ENCODE data around the gene PRKCQ.
"Not testable (repeated sequence)": the region's sequence is repeated elsewhere in the genome, so short reads cannot be mapped to it uniquely, and the experiment has no call there.

The PRKCQ gene

GRCh38 chr10:6583447-6583846 is 3.4 kb upstream of the PRKCQ start:
- Histone ChIP-seq H3K4me3 (ENCODE audit: insufficient read depth, low read length, poor library complexity, severe bottlenecking) (no peak overlapping the region), H3K79me2 (ENCODE audit: insufficient read depth, low read length) (no peaks in the 10 kb centered on the region), H4K20me1 (ENCODE audit: low read depth, low read length) (no peaks in the 10 kb centered on the region), H3K9me2 (replicated peaks; ENCODE audit: insufficient read depth, low read length) (no peaks in the 10 kb centered on the region), H3K27ac (ENCODE audit: low read depth, low read length) (no peak overlapping the region), H3K9ac (ENCODE audit: low read length) (no peak overlapping the region), H2AFZ (ENCODE audit: low read depth, low read length, severe bottlenecking) (no peak overlapping the region), H3K27me3 (ENCODE audit: low read length) (no peaks in the 10 kb centered on the region), H3F3A (ENCODE audit: insufficient read depth) (no peaks in the 10 kb centered on the region), H3K36me3 (ENCODE audit: low read length) (no peaks in the 10 kb centered on the region), H3K4me2 (ENCODE audit: low read depth, low read length, poor library complexity, severe bottlenecking) (no peak overlapping the region), H3K9me3 (ENCODE audit: insufficient read depth, low read length) (no peaks in the 10 kb centered on the region)
- no peak for TF ChIP-seq EZH2phosphoT487 (conservative IDR thresholded peaks at IDR 0.05; ENCODE audit: low read length)
- TF ChIP-seq, protein P1, sequence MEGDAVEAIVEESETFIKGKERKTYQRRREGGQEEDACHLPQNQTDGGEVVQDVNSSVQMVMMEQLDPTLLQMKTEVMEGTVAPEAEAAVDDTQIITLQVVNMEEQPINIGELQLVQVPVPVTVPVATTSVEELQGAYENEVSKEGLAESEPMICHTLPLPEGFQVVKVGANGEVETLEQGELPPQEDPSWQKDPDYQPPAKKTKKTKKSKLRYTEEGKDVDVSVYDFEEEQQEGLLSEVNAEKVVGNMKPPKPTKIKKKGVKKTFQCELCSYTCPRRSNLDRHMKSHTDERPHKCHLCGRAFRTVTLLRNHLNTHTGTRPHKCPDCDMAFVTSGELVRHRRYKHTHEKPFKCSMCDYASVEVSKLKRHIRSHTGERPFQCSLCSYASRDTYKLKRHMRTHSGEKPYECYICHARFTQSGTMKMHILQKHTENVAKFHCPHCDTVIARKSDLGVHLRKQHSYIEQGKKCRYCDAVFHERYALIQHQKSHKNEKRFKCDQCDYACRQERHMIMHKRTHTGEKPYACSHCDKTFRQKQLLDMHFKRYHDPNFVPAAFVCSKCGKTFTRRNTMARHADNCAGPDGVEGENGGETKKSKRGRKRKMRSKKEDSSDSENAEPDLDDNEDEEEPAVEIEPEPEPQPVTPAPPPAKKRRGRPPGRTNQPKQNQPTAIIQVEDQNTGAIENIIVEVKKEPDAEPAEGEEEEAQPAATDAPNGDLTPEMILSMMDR (IDR thresholded peaks at IDR 0.05; ENCODE audit: insufficient read depth, low read length, poor library complexity, severe bottlenecking), result no peak

DNA sequence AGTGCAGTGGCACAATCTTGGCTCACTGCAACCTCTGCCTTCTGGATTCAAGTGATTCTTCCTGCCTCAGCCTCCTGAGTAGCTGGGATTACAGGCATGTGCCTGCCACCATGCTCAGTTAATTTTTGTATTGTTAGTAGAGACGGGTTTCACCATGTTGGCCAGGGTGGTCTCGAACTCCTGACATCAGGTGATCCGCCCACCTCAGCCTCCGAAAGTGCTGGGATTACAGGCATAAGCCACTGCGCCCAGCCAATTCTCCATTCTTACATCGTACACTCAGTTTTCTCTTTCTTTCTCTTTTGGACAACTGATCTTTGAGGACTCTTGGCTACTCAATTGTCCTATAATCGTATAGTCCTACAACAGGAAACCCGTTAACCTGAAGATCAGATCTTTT is 2.8 kb upstream of the PRKCQ start:
- H4K20me1 ChIP-seq (ENCODE audit: low read depth, low read length); H2AFZ ChIP-seq (ENCODE audit: low read depth, low read length, severe bottlenecking); H3K9ac ChIP-seq (ENCODE audit: low read length); H3F3A ChIP-seq (ENCODE audit: insufficient read depth); H3K9me3 ChIP-seq (ENCODE audit: insufficient read depth, low read length); H3K27me3 ChIP-seq (ENCODE audit: low read length); H3K36me3 ChIP-seq (ENCODE audit: low read length); H3K4me3 ChIP-seq (ENCODE audit: insufficient read depth, low read length, poor library complexity, severe bottlenecking); H3K4me2 ChIP-seq (ENCODE audit: low read depth, low read length, poor library complexity, severe bottlenecking); H3K79me2 ChIP-seq (ENCODE audit: insufficient read depth, low read length); H3K9me2 ChIP-seq (replicated peaks; ENCODE audit: insufficient read depth, low read length); H3K27ac ChIP-seq (ENCODE audit: low read depth, low read length): not testable (repeated sequence)

- no peak overlapping the region for H3K4me3 ChIP-seq (ENCODE audit: insufficient read depth, low read length, poor library complexity, severe bottlenecking)
- no peaks in the 10 kb centered on the region for H3K79me2 ChIP-seq (ENCODE audit: insufficient read depth, low read length)
- H3K9ac ChIP-seq (ENCODE audit: low read length), result no peak overlapping the region
- H3K36me3 ChIP-seq (ENCODE audit: low read length), result no peaks in the 10 kb centered on the region
- H3K27me3 ChIP-seq (ENCODE audit: low read length), result no peaks in the 10 kb centered on the region
- no peak overlapping the region for H3K27ac ChIP-seq (ENCODE audit: low read depth, low read length)
- no peaks in the 10 kb centered on the region for H3K9me3 ChIP-seq (ENCODE audit: insufficient read depth, low read length)
- H4K20me1 ChIP-seq (ENCODE audit: low read depth, low read length), result no peaks in the 10 kb centered on the region
- TF ChIP-seq EZH2phosphoT487 (conservative IDR thresholded peaks at IDR 0.05; ENCODE audit: low read length), result no peak
- TF ChIP-seq, protein P1 (IDR thresholded peaks at IDR 0.05; ENCODE audit: insufficient read depth, low read length, poor library complexity, severe bottlenecking), result no peak
- no peaks in the 10 kb centered on the region for H3F3A ChIP-seq (ENCODE audit: insufficient read depth)
- H3K4me2 ChIP-seq (ENCODE audit: low read depth, low read length, poor library complexity, severe bottlenecking), result no peak overlapping the region
- no peaks in the 10 kb centered on the region for H3K9me2 ChIP-seq (replicated peaks; ENCODE audit: insufficient read depth, low read length)
- H2AFZ ChIP-seq (ENCODE audit: low read depth, low read length, severe bottlenecking), result no peak overlapping the region
Measured at GRCh38 chr10:6582298-6582697, 2.2 kb upstream of the PRKCQ start.

DNA sequence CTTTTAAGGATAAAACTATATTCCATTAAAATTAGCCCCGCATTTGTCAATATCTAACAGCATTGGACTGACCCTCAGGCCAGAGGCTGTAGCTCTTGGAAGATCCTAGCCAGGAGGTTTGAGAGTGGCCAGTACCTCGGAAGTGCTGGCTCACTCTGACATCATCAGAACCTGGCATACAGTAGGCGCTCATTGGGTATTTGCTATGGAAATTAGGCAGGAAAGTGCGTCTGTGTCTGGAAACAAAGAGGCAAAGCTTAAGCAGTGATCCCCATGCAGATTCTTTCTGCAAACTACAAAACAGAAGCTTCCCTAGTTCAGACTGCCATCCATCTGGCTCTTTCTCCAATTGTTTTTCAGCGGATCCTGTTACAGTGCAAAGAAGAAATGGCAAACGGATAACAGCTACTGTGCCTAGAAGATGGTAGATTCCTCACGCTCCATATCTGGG is 1.7 kb upstream of the PRKCQ start:
- Histone ChIP-seq H4K20me1 (ENCODE audit: low read depth, low read length) (no peaks in the 10 kb centered on the region), H3F3A (ENCODE audit: insufficient read depth) (no peaks in the 10 kb centered on the region), H3K4me3 (ENCODE audit: insufficient read depth, low read length, poor library complexity, severe bottlenecking) (no peak overlapping the region), H2AFZ (ENCODE audit: low read depth, low read length, severe bottlenecking) (no peak overlapping the region), H3K9ac (ENCODE audit: low read length) (no peak overlapping the region), H3K4me2 (ENCODE audit: low read depth, low read length, poor library complexity, severe bottlenecking) (no peak overlapping the region), H3K27me3 (ENCODE audit: low read length) (no peaks in the 10 kb centered on the region), H3K27ac (ENCODE audit: low read depth, low read length) (no peak overlapping the region), H3K9me2 (replicated peaks; ENCODE audit: insufficient read depth, low read length) (no peaks in the 10 kb centered on the region), H3K9me3 (ENCODE audit: insufficient read depth, low read length) (no peaks in the 10 kb centered on the region), H3K36me3 (ENCODE audit: low read length) (no peaks in the 10 kb centered on the region), H3K79me2 (ENCODE audit: insufficient read depth, low read length) (no peaks in the 10 kb centered on the region)
- TF ChIP-seq, protein P1 (IDR thresholded peaks at IDR 0.05; ENCODE audit: insufficient read depth, low read length, poor library complexity, severe bottlenecking), result no peak
- TF ChIP-seq EZH2phosphoT487 (conservative IDR thresholded peaks at IDR 0.05; ENCODE audit: low read length), result no peak

GRCh38 chr10:6581223-6581622 is 1.1 kb upstream of the PRKCQ start:
- peak overlapping the region; percentile 64 for H3K4me2 ChIP-seq (ENCODE audit: low read depth, low read length, poor library complexity, severe bottlenecking)
- not testable (repeated sequence) for H3K9me2 ChIP-seq (replicated peaks; ENCODE audit: insufficient read depth, low read length); H3K9me3 ChIP-seq (ENCODE audit: insufficient read depth, low read length); H3K27me3 ChIP-seq (ENCODE audit: low read length); H3F3A ChIP-seq (ENCODE audit: insufficient read depth); H3K27ac ChIP-seq (ENCODE audit: low read depth, low read length); H4K20me1 ChIP-seq (ENCODE audit: low read depth, low read length); H2AFZ ChIP-seq (ENCODE audit: low read depth, low read length, severe bottlenecking); H3K36me3 ChIP-seq (ENCODE audit: low read length); H3K79me2 ChIP-seq (ENCODE audit: insufficient read depth, low read length); H3K4me3 ChIP-seq (ENCODE audit: insufficient read depth, low read length, poor library complexity, severe bottlenecking); H3K9ac ChIP-seq (ENCODE audit: low read length)
